ENCODE results near the gene C2orf81.
A peak's percentile ranks its signal among the peaks of the same experiment; 100 is the strongest.

C2orf81 gene

DNA sequence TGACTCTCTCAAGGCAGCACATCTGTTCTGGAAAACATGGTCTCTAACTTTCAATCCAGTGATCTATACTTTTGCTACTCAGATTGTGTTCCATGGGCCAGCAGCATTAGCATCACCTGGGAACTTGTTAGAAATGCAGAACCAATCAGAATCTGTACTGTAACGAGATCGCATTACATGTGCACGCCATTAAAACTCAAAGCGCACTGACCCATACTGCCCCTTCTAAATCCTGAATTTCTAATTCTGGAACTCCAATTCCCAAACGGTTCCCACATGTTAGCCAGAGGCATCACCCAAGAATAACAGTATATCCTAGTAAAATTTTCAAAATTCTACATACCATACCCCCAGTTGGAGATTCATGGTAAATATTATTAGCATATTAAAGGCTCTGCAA is 30.8 kb downstream of the C2orf81 start:
- DNase-seq (ENCODE audit: low read depth) = no peak

DNA sequence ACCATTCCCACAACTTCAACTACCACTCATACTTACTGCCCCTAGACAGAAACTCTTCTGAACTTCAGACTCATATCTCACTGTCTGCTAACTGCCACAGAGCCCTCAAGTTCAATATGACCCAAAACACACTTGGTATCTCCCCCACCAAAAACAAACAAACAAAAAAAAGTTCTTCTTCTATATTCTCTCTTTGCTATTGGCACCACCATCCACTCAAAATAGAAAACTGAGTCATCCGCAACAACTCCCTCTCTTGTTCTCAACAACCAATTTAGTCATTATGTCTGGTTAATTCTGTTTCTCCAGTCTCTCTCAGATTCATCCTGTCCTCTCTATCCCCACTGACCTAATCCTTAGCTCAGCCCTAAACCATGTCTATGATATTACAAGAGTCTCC is 34.1 kb downstream of the C2orf81 start:
- peak; percentile 21 for DNase-seq (ENCODE audit: low read depth)

DNA sequence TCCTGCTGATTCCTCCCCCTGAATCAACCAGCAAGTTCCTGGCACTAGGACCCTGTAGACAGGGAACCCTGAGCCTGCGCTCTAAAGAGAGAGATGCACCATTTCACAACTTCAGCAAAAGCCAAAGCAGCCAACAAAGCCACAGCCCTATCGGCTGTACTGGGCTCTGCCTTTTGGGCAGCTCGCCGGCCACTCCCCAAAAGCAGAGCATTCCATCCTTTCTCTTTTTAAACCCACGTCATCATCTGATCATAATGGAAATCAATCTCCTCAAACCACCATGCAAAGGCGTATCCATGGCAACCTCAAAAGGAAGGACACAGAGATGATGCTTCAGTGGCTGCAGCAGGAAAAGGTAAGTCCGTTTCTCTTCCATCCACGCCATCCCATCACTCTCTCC is 36.0 kb downstream of the C2orf81 start:
- peak; percentile 38 for DNase-seq (ENCODE audit: low read depth)

DNA sequence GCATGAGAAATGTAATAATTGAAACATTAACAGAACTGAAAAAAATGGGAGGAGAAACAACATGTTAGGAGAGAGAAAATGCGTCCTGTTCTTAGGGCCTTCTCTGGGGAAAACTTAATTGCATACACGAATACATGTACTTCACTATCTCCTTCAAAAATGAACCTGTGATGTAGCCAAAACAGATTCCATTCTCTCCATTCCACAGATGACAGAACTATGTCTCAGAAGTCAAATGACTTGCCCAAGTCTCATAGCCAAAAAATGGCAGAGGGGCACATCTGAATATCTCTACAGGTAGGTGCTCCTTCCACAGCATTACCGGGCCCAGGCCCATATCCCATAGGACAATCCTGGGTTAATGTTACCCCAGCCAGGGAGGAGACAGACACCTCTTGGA is 37.4 kb downstream of the C2orf81 start:
- no peak for DNase-seq (ENCODE audit: low read depth)

DNA sequence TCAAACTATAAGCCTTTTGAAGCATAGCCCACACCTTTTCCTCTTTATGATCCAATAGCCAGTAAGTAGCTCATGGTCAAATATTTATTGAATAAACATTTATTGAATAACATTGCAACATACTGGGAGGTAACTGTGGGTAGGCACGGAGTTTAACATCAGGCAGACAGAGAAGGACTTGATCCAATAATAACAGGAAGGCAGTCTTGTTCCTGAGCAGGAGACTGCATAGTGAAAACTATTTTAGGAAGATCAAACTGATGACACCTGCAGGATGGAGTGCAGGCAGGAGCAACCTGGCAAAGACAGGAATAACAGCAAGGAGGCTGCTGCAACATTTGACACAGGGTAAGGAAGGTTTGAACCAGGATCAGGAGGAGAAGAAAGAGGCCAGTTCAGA is 38.2 kb downstream of the C2orf81 start:
- no peak for DNase-seq (ENCODE audit: low read depth)

DNA sequence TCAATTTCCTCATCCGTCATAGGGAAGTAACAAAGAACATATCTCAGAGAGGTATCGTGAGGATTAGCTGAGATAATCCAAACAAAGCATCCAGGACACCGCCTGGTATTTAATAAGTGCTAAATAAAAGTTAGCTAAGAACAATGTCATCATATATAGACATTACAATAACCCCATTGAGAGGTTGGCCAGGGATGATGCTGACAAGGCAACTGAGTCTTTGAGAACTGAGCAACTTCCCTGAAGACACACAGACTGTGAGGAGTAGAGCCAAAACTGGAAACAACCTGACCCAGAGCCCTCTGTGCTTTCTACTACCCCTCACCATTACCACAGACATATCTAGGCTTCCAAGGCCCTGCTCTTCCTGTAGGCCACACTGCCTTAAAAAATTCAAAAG is 39.7 kb downstream of the C2orf81 start:
- DNase-seq (ENCODE audit: low read depth) = no peak

DNA sequence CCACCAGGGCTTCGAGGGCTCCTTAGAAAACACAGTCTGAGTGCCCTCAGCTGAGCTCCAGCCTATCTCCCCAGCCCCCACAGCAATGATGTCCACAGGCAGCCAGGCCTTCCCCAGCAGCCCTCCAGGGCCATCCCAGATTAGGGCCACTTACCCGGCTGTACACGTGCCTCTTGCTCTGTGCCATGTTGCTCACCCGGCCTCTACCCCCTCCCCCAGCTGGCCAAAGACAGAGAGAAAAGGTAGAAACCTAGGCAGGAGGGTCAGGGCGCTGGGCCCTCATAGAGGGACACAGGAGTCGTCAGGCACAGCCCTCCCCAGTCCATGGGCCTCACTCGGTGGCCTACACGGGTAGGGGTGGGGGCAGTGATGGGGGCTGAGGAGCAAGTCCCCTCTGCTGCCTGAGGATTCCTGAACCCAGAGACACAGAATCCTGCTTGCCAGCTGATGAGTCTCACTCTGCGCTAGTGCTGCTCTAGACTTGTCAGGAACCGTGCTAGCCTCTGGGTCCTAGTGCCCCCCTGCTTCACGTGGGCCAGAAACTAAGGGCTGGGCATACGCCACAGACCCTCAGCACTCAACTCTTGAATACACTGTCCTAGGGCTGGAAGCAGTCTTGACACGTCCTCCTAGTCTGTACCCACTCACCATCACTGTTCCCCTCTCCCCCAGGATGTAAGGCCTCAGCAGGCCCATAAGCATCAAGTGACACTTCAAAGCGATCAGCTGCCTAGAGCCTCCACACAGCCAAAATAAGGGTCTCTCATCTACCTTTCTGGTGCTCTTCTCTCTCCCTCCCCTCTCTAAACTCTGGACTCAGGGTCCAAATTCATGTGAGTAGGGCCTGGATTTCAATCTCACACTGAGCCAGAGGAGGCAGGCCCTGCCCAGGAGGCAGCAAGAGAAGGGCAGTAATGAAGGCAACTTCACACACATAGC is 41.3 kb downstream of the C2orf81 start, which contains the start of gene DCTN1:
Gene DCTN1 (minus strand): TSS at position 461 of the 939 bp plus-strand sequence. CDS start 274 bp downstream, at position 187.
- DNase-seq (ENCODE audit: low read depth) = peak; percentile 70

DNA sequence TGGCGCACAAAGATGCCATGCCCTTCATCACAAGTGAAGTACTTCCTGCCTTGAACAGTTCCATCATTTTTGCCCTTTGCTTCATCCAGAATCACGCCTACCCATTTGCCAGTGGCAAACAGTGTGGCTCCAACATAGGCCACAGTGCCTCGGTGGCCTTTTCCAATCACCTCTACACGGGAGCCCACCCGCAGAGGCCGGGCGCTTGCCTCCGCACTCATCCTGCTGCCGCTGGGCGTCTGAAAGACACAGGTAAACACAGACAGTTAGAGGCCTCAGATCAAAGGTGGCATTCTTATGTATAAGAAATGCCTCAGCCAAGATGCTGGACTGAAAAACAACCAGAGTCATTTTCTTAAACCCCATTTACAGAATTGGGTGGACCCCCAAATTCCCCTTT is 43.4 kb downstream of the C2orf81 start:
- DNase-seq (ENCODE audit: low read depth) = no peak

DNA sequence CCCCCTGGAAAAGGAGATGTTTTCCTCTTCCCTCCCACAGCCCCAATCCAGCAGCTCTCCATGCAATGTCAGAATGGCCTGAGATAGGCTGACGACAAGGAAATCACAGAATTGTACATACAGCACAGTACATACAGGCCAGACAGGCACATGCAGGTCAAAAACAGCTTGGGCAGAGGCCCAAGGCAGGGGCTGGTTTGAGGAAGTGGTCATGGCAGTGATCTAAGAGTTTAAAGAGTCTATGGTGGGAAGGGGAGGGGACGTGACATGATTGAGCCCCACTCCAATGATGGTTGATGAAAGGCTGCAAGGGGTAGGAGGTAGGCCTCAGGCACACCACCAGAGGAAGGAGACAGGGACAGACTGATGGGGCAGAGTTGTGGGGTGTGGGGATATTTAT is 45.6 kb downstream of the C2orf81 start:
- DNase-seq (ENCODE audit: low read depth) = no peak

DNA sequence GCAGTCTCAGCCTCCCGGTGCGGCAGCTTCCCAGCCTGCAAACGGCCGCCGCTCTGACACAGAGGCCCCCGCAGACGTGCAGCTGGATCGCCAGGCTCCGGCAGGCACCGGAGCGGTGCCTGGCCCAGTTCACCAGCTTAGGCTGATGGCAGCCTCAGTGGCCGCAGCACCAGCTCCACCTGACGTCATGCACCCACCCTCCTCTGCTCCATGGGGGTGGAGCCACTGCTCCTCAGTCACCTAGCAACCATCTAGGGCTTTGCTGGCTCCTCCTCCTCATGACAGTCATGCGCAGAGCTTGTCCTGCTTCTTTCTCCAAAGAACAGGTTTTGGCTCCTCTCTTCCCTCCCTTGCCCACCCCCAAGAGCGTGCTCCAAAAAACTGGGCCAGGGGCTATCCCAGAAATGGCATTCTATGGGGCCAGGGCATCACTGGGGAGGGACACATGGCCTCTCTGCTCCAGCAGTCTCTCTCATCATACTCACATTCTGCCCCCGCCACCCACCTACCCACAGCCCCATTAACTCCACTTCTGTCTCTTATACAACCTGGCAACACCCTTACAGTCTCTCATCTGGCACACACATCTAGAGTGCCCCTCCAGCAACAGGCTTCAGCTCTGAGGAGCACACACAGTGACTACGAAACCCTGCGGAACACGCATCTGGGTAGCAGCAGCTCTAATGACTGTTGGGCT is 46.8 kb downstream of the C2orf81 start:
- peak; percentile 86 for DNase-seq (ENCODE audit: low read depth)

DNA sequence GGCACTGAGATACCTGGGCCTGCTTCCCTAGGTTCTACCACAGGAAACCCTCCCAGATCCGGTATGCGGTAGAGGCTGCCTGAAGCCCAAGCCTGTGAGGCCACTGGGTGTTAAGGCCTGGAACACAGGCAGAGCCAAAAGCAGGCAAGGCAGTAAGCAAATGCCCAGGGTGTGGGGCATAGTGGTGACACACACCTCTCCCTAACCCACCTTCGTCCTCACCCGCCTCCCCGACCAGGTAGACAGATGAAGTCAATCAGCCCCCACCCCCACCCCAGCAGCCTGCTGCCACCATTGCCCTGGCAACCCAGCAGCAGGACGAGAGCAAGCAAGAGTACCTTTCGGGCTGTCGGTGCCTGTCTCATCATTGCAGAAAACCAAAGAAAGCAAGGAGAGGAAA is 47.4 kb downstream of the C2orf81 start:
- no peak for DNase-seq (ENCODE audit: low read depth)

DNA sequence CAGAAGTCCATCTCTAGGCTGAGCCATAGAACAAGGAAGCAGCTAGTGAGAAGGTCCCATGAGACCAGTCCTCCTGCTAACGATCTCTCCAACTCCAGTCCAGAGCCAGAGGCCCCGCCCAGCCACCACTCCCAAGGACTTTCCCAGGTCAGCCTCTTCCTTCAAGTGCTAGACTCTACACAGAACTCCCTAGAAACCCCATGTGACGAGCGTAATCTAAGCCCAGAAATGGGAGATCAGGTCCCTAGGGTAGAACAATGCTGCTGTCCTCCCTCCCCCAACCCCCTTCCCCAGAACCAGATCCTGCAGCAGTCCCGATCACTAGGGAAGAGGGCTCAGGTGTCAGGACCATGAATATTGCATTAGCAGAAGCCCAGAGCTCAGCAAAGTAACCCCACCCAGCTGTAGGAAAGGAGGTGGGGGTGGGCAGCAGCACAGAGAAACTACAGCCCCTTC is 48.2 kb downstream of the C2orf81 start:
- no peak for DNase-seq (ENCODE audit: low read depth)

DNA sequence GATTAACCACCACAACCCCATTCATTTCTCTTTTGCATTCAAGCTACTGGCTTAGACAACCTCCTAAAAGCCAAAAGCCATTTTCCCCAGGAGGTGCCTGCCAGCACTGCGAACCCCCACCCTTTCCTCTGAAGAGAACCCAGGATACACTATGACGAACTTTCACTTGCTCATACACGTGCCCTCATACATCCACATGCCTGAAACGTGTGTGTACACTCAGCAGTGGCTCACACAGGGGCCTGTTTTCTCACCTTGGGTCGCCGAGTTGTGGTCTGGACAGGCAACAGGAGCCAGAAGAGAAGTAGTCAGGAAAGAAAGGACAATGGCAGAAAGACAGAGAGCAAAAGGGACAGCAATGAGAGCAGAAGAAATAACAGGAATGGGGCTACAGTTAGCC is 48.7 kb downstream of the C2orf81 start:
- no peak for DNase-seq (ENCODE audit: low read depth)

DNA sequence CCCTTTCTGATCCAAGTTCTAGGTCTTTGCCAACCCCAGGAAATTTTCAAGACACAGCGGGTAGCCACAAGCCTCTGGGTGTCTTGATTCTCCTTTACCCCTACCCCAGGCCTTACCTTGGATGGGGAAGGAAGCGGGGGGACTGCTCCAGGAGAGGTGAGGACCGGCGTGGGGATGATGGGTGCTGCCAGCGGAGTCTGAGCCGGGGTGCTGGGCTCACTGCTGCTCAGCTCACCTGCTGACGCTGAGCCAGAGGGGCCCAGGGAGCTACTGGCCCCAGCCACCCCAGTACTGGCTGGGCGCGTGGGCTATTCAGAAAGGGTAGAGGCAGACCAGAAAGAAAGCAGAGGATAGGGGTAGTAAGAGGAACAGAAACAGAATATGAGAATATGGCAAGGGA is 50.0 kb downstream of the C2orf81 start:
- no peak for DNase-seq (ENCODE audit: low read depth)

DNA sequence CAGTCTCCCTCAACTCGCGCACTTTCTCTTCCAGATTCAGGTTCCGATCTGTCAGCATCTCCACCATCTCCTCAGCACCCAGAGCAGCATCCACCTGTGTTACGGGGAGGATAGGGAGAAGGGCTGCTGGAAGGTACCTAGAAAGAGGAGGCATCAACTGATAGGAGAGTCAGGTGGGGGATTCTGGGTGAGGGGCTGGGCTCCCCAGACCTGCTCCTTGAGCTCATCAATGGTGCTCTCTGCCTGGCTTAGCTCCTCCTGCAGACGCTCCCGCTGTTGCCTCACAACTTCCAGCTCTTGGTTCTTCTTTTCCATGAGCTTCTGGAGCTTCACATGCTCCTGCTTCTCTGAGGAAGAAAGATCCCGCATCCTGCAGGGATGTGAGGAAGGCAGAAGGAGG is 51.4 kb downstream of the C2orf81 start:
- DNase-seq (ENCODE audit: low read depth) = no peak

DNA sequence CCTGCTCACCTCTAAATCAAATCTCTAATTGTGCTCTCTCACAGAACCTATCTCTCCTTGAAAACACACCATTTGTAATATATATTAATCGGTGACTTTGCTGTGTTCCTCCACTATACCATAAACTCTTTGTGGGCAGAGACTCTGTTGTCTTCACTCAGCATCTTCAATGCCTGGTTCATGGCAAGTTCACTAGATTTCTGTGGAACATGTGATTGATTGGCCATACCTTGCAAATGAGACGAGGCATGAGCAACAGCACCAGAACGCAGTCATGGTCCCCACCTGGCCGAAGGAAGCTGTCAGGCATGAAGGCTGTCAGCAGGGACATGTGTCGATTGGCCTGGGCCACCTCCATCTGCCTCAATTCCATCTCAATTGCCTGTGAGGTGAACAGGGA is 52.9 kb downstream of the C2orf81 start:
- DNase-seq (ENCODE audit: low read depth) = no peak

DNA sequence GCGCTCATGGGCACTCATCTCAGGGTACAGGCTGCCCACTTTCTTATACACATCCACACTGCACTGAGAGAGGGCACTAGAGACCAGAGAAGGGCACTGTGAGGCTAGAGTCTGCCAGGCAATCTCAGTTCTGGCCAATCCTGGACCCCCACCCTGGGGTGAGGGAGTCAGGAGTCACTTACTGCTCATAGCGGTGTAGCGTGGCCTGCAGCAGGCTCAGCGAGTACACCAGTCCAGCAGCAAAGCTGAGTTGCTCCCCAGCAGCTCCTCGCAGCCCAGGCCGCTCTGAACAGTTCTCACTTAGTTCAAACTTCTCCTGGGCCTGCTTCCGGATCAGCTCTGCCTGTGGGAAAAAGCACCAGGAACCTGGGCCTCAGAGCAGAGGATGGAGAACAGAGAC is 53.6 kb downstream of the C2orf81 start:
- DNase-seq (ENCODE audit: low read depth) = no peak

DNA sequence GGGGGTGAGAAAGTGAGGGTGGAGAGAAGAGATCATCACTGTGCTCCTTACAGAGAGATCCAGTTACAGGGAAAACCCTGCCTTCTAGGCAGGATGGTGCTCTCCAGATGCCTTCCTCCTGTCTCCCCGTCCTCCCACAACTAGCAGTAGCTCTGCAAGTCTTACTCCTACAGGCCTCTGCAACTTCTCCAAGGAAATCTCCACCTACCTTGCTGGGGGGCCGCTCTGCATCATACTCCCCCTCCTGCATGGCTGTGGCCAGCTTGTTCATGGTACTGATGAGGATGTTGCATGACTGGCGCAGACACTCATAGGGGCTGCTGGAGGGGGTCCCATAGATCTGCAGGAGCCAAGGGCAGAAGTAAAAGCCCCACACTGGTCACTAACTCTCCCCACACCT is 55.4 kb downstream of the C2orf81 start:
- DNase-seq (ENCODE audit: low read depth) = no peak

DNA sequence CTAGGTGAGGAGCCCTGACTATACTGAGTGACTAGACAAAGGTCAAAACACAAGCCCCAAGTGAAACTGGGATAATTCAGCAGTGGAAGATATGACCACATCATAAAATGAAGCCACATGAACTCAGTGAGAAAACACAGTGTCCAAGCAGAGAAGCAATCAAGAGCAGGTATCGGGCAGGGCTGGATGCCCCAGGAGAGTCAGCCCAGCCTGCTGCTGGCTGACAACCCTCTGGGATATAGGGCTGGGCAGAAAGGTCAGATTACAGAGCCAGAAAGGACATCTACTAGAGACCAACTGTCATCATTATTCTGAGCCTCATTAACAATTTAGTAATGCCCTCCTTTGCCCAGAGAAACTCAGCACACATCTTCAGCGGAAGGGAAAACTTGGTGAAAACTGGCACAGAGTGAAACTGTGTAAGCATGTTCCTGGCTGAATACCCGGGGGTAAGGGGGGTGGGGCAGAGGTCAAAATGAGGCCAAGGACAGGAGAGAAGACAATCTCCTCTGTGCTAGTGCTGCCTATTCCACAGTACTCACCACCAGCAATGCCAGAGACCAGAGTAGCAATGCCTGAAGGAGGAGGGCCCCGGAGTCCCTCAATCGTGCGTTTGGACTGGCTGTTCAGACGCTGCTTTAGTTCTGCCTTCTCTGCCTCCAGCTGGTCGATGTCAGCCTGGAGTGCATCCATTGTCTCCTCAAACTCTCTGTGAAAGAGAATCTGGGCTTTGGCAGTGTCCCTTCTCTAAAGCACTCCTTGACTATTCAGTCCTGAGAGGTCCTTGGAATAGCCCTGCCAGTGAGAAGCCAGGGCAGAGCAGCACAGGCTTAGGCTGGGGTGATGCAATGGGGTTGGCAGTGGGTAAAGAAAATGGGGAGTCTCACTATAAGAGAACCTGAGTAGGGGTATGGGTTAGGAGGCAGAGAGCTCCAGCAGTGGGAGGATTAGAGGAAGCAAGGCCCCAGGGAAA is 56.6 kb downstream of the C2orf81 start:
- DNase-seq (ENCODE audit: low read depth) = no peak
